Mucosa of descending colon (tissue), 3 donors: ENCODE data around the gene NR2E1. TPM values are rescaled to one million over a fixed set of nuclear protein-coding genes. Genes with fewer than 3 reads are reported as not detected.
A peak's percentile ranks its signal among the peaks of the same experiment; 100 is the strongest.

Experiments
- ATAC-seq: fragments of 200-7000 bp; cut with Tn5 transposase; one replicate; pipeline ENCODE4 v1.9.1; 2020; ENCODE audit warnings: mild to moderate bottlenecking, moderate library complexity
- DNase-seq, 3 donors: peaks; one replicate each; pipeline ENCODE4 v3.0.0-alpha.2; 2020
- H3K36me3 ChIP-seq: fragments of 200-600 bp; one replicate; pipeline ENCODE4 v1.8.0; 2021; ENCODE audit warnings: low read depth, mild to moderate bottlenecking
- H3K4me1 ChIP-seq: fragments of 200-600 bp; one replicate; pipeline ENCODE4 v1.8.0; 2021; ENCODE audit warnings: low read depth, mild to moderate bottlenecking
- H3K4me3 ChIP-seq: fragments of 200-600 bp; one replicate; pipeline ENCODE4 v1.8.0; 2021; ENCODE audit warnings: mild to moderate bottlenecking
- H3K9me3 ChIP-seq: fragments of 200-600 bp; one replicate; pipeline ENCODE4 v1.8.0; 2021; ENCODE audit warnings: mild to moderate bottlenecking
- CTCF ChIP-seq: fragments of 200-600 bp; IDR thresholded peaks from one replicate; pipeline ENCODE4 v1.8.0; 2022; ENCODE audit warnings: antibody characterized with exemption, mild to moderate bottlenecking
- intact Hi-C, 2 donors: fragments of 100-400 bp; cut with DNase I in 1 of 2; cut with micrococcal nuclease in 1 of 2; formaldehyde crosslinking; loops; one replicate each; pipeline versions ENCODE4 v1.11.0 to v1.11.1; 2022; cut with DNase I, micrococcal nuclease
- long read RNA-seq, 2 donors: library from polyadenylated mRNA; unstranded; transcript quantifications; one replicate each; pipeline ENCODE4 v2.0.0, GENCODE V29; 2019 to 2021
- total RNA-seq, 3 donors: library from RNA; stranded (reverse); fragmentation: NEBNext Ultra II Directional in 2 of 3; extraction: Animal tissue kit (Norgen Biotek cat#: 25700) in 2 of 3; gene quantifications; one replicate each; pipeline versions ENCODE4 v1.2.1 to v1.2.4, GENCODE V29; 2021 to 2023
- donor health status: DM: no; HTN: no; CAD: no; lungs with moderate emphysema.
- donor health status: DM: no; HTN: no; CAD: no.
- donor health status: DM: no; HTN: yes; CAD: no.

NR2E1 gene
- total RNA-seq, result not detected
- long read RNA-seq, donor 1, result 0 reads
- long read RNA-seq, donor 2, result 0 reads

GRCh38 chr6:108165714-108166663 is at the start of gene NR2E1:
Gene NR2E1, plus strand, starts transcription at chr6:108166022. Its CDS starts 744 bp downstream, at chr6:108166766.
- ATAC-seq (no peak), DNase-seq (no peak)
- H3K9me3 ChIP-seq, result no peaks in the 10 kb centered on the region
- intact Hi-C loops, result no loop called here
- H3K36me3 ChIP-seq, result no peaks in the 10 kb centered on the region
- peaks cover 35% of the 10 kb centered on the region for H3K4me1 ChIP-seq
- no peak for TF ChIP-seq CTCF
- H3K4me3 ChIP-seq, result no peak within 1 kb of the TSS

- Histone ChIP-seq H3K4me3 (no peak overlapping the region), H3K9me3 (no peaks in the 10 kb centered on the region), H3K36me3 (no peaks in the 10 kb centered on the region), H3K4me1 (peaks cover 45% of the 10 kb centered on the region)
- DNase-seq (peak in 1 of 3 donors; percentile 27), ATAC-seq (no peak)
- no peak for TF ChIP-seq CTCF
- intact Hi-C loops, result loop anchor here in 1 of 2 donors (10.0 kb wide), 2 partner anchors 378 to 408 kb away; no protein-coding TSS in a partner anchor
Measured at GRCh38 chr6:108116546-108117426, 49.0 kb upstream of the NR2E1 start.

- Histone ChIP-seq H3K4me1 (peaks cover 45% of the 10 kb centered on the region), H3K36me3 (no peaks in the 10 kb centered on the region), H3K4me3 (no peak overlapping the region), H3K9me3 (no peaks in the 10 kb centered on the region)
- peak; percentile 74 for ATAC-seq
- intact Hi-C loops, result loop anchor here in 1 of 2 donors (10.0 kb wide), 2 partner anchors 377 to 407 kb away; no protein-coding TSS in a partner anchor
- no peak for TF ChIP-seq CTCF
- DNase-seq, result peak; percentile 40 to 60 (median 56)
Measured at GRCh38 chr6:108117427-108118358, 48.1 kb upstream of the NR2E1 start.

- no peaks in the 10 kb centered on the region for H3K9me3 ChIP-seq
- DNase-seq (no peak), ATAC-seq (peak; percentile 6)
- TF ChIP-seq CTCF, result no peak
- intact Hi-C loops, result loop anchor here in 1 of 2 donors (10.0 kb wide), 2 partner anchors 376 to 406 kb away; no protein-coding TSS in a partner anchor
- H3K4me1 ChIP-seq, result peaks cover 45% of the 10 kb centered on the region
- no peaks in the 10 kb centered on the region for H3K36me3 ChIP-seq
- H3K4me3 ChIP-seq, result no peak overlapping the region
Measured at GRCh38 chr6:108118359-108118724, 47.5 kb upstream of the NR2E1 start.
